Measurements from ENCODE around the gene KRTAP9-7.

Gene KRTAP9-7

GRCh38 chr17:41278176-41278955 lies 2.9 kb downstream of the KRTAP9-7 start:
- TF ChIP-seq FOXM1 (IDR thresholded peaks at IDR 0.05; ENCODE audit: borderline replicate concordance, low read depth), result no peak
- TF ChIP-seq MAX (IDR thresholded peaks at IDR 0.05), result no peak
- TF ChIP-seq TEAD4 (IDR thresholded peaks at IDR 0.05), result no peak
- TF ChIP-seq EGR1 (IDR thresholded peaks at IDR 0.05), result no peak
- no peak for TF ChIP-seq ZBTB7A (IDR thresholded peaks at IDR 0.05; ENCODE audit: low read depth)
- no peak for TF ChIP-seq EP300 (IDR thresholded peaks at IDR 0.05; ENCODE audit: borderline replicate concordance)
- TF ChIP-seq USF1 (IDR thresholded peaks at IDR 0.05), result no peak

GRCh38 chr17:41284043-41284442 lies 8.5 kb downstream of the KRTAP9-7 start:
- TF ChIP-seq NFIC (IDR thresholded peaks at IDR 0.05) (no peak), EGR1 (IDR thresholded peaks at IDR 0.05) (no peak), REST (IDR thresholded peaks at IDR 0.05; ENCODE audit: low read depth) (no peak), RAD21 (IDR thresholded peaks at IDR 0.05; ENCODE audit: low read depth) (no peak), CREB1 (IDR thresholded peaks at IDR 0.05; ENCODE audit: low read depth) (no peak), ZBTB7A (IDR thresholded peaks at IDR 0.05; ENCODE audit: low read depth) (no peak), FOXM1 (IDR thresholded peaks at IDR 0.05; ENCODE audit: borderline replicate concordance, low read depth) (no peak), YY1 (IDR thresholded peaks at IDR 0.05; ENCODE audit: low read depth) (no peak), USF1 (IDR thresholded peaks at IDR 0.05) (no peak), TAF1 (IDR thresholded peaks at IDR 0.05; ENCODE audit: low read depth) (no peak), TEAD4 (IDR thresholded peaks at IDR 0.05) (no peak), MAX (IDR thresholded peaks at IDR 0.05) (no peak), CEBPB (IDR thresholded peaks at IDR 0.05) (no peak), EP300 (IDR thresholded peaks at IDR 0.05; ENCODE audit: borderline replicate concordance) (no peak), TCF12 (IDR thresholded peaks at IDR 0.05; ENCODE audit: low read depth) (no peak)

GRCh38 chr17:41284546-41284945 lies 9.0 kb downstream of the KRTAP9-7 start:
- no peak for TF ChIP-seq CEBPB (IDR thresholded peaks at IDR 0.05)
- TF ChIP-seq RAD21 (IDR thresholded peaks at IDR 0.05; ENCODE audit: low read depth), result no peak
- no peak for TF ChIP-seq EGR1 (IDR thresholded peaks at IDR 0.05)
- TF ChIP-seq MAX (IDR thresholded peaks at IDR 0.05), result no peak
- no peak for TF ChIP-seq TAF1 (IDR thresholded peaks at IDR 0.05; ENCODE audit: low read depth)
- no peak for TF ChIP-seq TEAD4 (IDR thresholded peaks at IDR 0.05)
- no peak for TF ChIP-seq CREB1 (IDR thresholded peaks at IDR 0.05; ENCODE audit: low read depth)
- TF ChIP-seq EP300 (IDR thresholded peaks at IDR 0.05; ENCODE audit: borderline replicate concordance), result no peak
- no peak for TF ChIP-seq USF1 (IDR thresholded peaks at IDR 0.05)
- TF ChIP-seq NFIC (IDR thresholded peaks at IDR 0.05), result no peak
- no peak for TF ChIP-seq FOXM1 (IDR thresholded peaks at IDR 0.05; ENCODE audit: borderline replicate concordance, low read depth)
- no peak for TF ChIP-seq REST (IDR thresholded peaks at IDR 0.05; ENCODE audit: low read depth)

- TF ChIP-seq TCF12 (IDR thresholded peaks at IDR 0.05; ENCODE audit: low read depth), result no peak
These were observed 11.6 kb downstream of the KRTAP9-7 start for GRCh38 chr17:41287050-41287449.

GRCh38 chr17:41294016-41294415 lies 18.5 kb downstream of the KRTAP9-7 start:
- TF ChIP-seq TCF12 (IDR thresholded peaks at IDR 0.05; ENCODE audit: low read depth) (no peak), EP300 (IDR thresholded peaks at IDR 0.05; ENCODE audit: borderline replicate concordance) (no peak), EGR1 (IDR thresholded peaks at IDR 0.05) (no peak), YY1 (IDR thresholded peaks at IDR 0.05; ENCODE audit: low read depth) (no peak), MAX (IDR thresholded peaks at IDR 0.05) (no peak), RAD21 (IDR thresholded peaks at IDR 0.05; ENCODE audit: low read depth) (no peak), USF1 (IDR thresholded peaks at IDR 0.05) (no peak), CEBPB (IDR thresholded peaks at IDR 0.05) (no peak), TAF1 (IDR thresholded peaks at IDR 0.05; ENCODE audit: low read depth) (no peak), ZBTB7A (IDR thresholded peaks at IDR 0.05; ENCODE audit: low read depth) (no peak), FOXM1 (IDR thresholded peaks at IDR 0.05; ENCODE audit: borderline replicate concordance, low read depth) (no peak), REST (IDR thresholded peaks at IDR 0.05; ENCODE audit: low read depth) (no peak), CREB1 (IDR thresholded peaks at IDR 0.05; ENCODE audit: low read depth) (no peak), NFIC (IDR thresholded peaks at IDR 0.05) (no peak), TEAD4 (IDR thresholded peaks at IDR 0.05) (no peak)

Data from Ishikawa (cell line).